ENCODE measurements around the gene EOMES. TPM values are rescaled to one million over a fixed set of nuclear protein-coding genes. Genes with fewer than 3 reads are reported as not detected.

EOMES gene
- polyA plus RNA-seq, 1 donor (not counting 4 experiments of a cell fraction or from before 2014, with no cell fraction given), result 1.6 TPM

DNA sequence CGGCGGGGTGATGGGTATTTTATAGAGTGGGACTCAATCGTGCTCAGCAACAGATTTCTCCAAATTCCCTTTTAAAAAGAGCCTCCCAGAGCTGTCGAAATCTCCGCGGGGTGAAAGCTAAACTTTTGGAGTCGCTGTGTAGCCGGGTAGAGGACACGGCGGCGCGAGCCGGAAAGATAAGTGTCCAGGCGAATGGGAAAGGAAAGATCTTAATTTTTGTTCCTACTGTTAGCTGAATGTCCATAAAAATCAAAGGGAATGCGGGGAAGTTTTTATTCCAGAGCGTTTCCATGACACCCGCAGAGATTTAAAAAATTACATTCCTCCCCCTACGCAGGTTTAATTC is 9.1 kb downstream of the EOMES start:
- DNase-seq (ENCODE audit: low read depth, low spot score) (no peak), FAIRE-seq (no peak)
- no peaks in the 10 kb centered on the region for H4K20me1 ChIP-seq (ENCODE audit: control insufficient read depth, extremely low read depth, insufficient read depth, low read length)
- H3K4me2 ChIP-seq (ENCODE audit: control insufficient read depth, extremely low read depth, insufficient read depth, low read depth, low read length), result peak overlapping the region; percentile 92
- peaks cover 26% of the 10 kb centered on the region for H3K27me3 ChIP-seq (ENCODE audit: control insufficient read depth, extremely low read depth, insufficient read depth, low read length)
- no peaks in the 10 kb centered on the region for H3K79me2 ChIP-seq (ENCODE audit: control insufficient read depth, insufficient read depth, low read length)
- peak overlapping the region; percentile 31 to 79 (median 74) for H3K4me3 ChIP-seq (ENCODE audit: control insufficient read depth in 2 of 3, extremely low read depth in 1 of 3, insufficient read depth in 2 of 3, low read depth in 1 of 3, low read length in 3 of 3)
- H3K9me1 ChIP-seq (ENCODE audit: control insufficient read depth, extremely low read depth, insufficient read depth, low read length), result no peaks in the 10 kb centered on the region
- TF ChIP-seq, protein P1, sequence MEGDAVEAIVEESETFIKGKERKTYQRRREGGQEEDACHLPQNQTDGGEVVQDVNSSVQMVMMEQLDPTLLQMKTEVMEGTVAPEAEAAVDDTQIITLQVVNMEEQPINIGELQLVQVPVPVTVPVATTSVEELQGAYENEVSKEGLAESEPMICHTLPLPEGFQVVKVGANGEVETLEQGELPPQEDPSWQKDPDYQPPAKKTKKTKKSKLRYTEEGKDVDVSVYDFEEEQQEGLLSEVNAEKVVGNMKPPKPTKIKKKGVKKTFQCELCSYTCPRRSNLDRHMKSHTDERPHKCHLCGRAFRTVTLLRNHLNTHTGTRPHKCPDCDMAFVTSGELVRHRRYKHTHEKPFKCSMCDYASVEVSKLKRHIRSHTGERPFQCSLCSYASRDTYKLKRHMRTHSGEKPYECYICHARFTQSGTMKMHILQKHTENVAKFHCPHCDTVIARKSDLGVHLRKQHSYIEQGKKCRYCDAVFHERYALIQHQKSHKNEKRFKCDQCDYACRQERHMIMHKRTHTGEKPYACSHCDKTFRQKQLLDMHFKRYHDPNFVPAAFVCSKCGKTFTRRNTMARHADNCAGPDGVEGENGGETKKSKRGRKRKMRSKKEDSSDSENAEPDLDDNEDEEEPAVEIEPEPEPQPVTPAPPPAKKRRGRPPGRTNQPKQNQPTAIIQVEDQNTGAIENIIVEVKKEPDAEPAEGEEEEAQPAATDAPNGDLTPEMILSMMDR (optimal IDR thresholded peaks at IDR 0.05 in 1 of 3, IDR thresholded peaks at IDR 0.05 in 1 of 3, conservative IDR thresholded peaks at IDR 0.05 in 1 of 3; ENCODE audit: extremely low read depth in 1 of 3, insufficient read depth in 2 of 3, low read length in 3 of 3), result no peak
- no peak for TF ChIP-seq EZH2 (IDR thresholded peaks at IDR 0.05; ENCODE audit: low read length)
- no peak overlapping the region for H3K27ac ChIP-seq (ENCODE audit: control insufficient read depth, insufficient read depth, low read length)
- dilution Hi-C loops (cut with MboI; ENCODE audit: extremely low pct_ligation_motif_present, low sequenced_read_pairs), result no loop called here
- H3K9me3 ChIP-seq (ENCODE audit: control insufficient read depth, low read depth, low read length), result no peaks in the 10 kb centered on the region
- peaks cover 29% of the 10 kb centered on the region for H3K4me1 ChIP-seq (ENCODE audit: control insufficient read depth, extremely low read depth, insufficient read depth, low read length)
- H3K36me3 ChIP-seq (ENCODE audit: control insufficient read depth in 2 of 2, extremely low read depth in 1 of 2, insufficient read depth in 2 of 2, low read length in 2 of 2), result no peaks in the 10 kb centered on the region
- H2AFZ ChIP-seq (ENCODE audit: control insufficient read depth, low read length), result peak overlapping the region; percentile 93
- peak overlapping the region; percentile 39 for H3K9ac ChIP-seq (ENCODE audit: control insufficient read depth, extremely low read depth, insufficient read depth, low read length)

DNA sequence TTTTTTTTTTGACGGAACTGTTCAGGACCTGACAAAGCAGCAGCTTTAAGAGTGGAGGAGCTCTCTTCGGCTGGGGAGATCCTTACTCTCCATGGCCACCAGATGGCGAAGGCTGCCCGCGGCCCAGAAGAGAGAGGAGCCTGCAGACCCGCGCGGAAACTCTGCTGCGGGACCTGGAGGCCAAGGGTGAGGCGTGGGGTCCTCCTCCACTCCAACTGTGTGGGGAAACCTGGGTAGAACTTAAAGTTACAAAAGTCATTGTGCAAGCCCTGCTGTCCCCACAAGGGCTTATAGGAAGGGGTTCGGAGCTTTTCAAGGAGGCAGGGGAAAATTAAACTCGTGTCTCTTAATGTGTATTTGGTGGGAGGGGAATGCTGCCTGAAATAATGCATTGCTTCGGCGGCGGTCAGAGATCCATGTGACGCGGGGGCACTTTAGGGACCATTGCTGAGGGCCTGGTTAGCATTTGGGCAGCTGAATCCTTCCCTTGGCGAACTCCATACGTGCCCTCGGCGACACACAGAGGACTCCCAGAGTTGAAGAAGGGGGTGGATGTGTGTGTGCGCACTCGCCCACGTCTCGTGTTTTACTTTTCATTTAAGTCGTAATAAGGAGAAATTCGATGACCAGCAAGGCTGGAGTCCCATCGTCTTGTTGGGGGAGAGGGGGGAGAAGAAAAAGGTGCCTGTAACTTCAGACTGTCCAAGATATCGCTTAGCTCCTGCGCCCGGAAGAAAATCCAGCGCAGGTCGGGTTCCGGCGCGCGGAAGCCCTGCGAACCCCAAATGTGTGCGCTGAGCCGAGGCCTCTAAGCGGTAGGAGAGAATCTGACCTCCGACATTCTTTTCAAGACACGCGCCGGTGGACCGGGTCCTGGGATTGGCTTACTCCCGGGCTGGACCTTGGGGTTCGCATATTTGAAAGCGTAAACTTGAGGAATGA is 9.7 kb downstream of the EOMES start:
- Histone ChIP-seq H3K4me3 (ENCODE audit: control insufficient read depth in 2 of 3, extremely low read depth in 1 of 3, insufficient read depth in 2 of 3, low read depth in 1 of 3, low read length in 3 of 3) (peak overlapping the region; percentile 31 to 79 (median 74)), H3K36me3 (ENCODE audit: control insufficient read depth in 2 of 2, extremely low read depth in 1 of 2, insufficient read depth in 2 of 2, low read length in 2 of 2) (no peaks in the 10 kb centered on the region), H3K9me1 (ENCODE audit: control insufficient read depth, extremely low read depth, insufficient read depth, low read length) (no peaks in the 10 kb centered on the region), H3K4me1 (ENCODE audit: control insufficient read depth, extremely low read depth, insufficient read depth, low read length) (peaks cover 30% of the 10 kb centered on the region), H3K9ac (ENCODE audit: control insufficient read depth, extremely low read depth, insufficient read depth, low read length) (peak overlapping the region; percentile 39), H3K27ac (ENCODE audit: control insufficient read depth, insufficient read depth, low read length) (no peak overlapping the region), H3K9me3 (ENCODE audit: control insufficient read depth, low read depth, low read length) (no peaks in the 10 kb centered on the region), H3K4me2 (ENCODE audit: control insufficient read depth, extremely low read depth, insufficient read depth, low read depth, low read length) (peak overlapping the region; percentile 92), H2AFZ (ENCODE audit: control insufficient read depth, low read length) (peak overlapping the region; percentile 93), H4K20me1 (ENCODE audit: control insufficient read depth, extremely low read depth, insufficient read depth, low read length) (no peaks in the 10 kb centered on the region), H3K27me3 (ENCODE audit: control insufficient read depth, extremely low read depth, insufficient read depth, low read length) (peaks cover 26% of the 10 kb centered on the region), H3K79me2 (ENCODE audit: control insufficient read depth, insufficient read depth, low read length) (no peaks in the 10 kb centered on the region)
- FAIRE-seq (no peak), DNase-seq (ENCODE audit: low read depth, low spot score) (no peak)
- dilution Hi-C loops (cut with MboI; ENCODE audit: extremely low pct_ligation_motif_present, low sequenced_read_pairs), result no loop called here
- TF ChIP-seq, protein P1 (optimal IDR thresholded peaks at IDR 0.05 in 1 of 3, IDR thresholded peaks at IDR 0.05 in 1 of 3, conservative IDR thresholded peaks at IDR 0.05 in 1 of 3; ENCODE audit: extremely low read depth in 1 of 3, insufficient read depth in 2 of 3, low read length in 3 of 3), result peak; percentile 64 to 90 (median 82)
- no peak for TF ChIP-seq EZH2 (IDR thresholded peaks at IDR 0.05; ENCODE audit: low read length)

Measured in keratinocyte (primary cell).